DOHH2 (cell line): Measurements from ENCODE around the gene DKK3.

ENCODE experiments used
- H3F3A ChIP-seq: fragments of 200-600 bp; sonication (generic), shearing (Covaris generic); 2 replicates; pipeline ENCODE4 v1.6.0; 2016; ENCODE audit warnings: antibody characterized with exemption, mild to moderate bottlenecking; ENCODE audit not compliant: control insufficient read depth, insufficient read depth
- H3K27ac ChIP-seq: fragments of 200-600 bp; sonication (generic); 2 replicates; pipeline ENCODE4 v1.5.1; 2014; ENCODE audit warnings: low read depth, mild to moderate bottlenecking, low read length, moderate library complexity
- H3K27me3 ChIP-seq: fragments of 200-600 bp; sonication (generic); 2 replicates; pipeline ENCODE4 v1.6.1; 2014; ENCODE audit warnings: mild to moderate bottlenecking, low read length, mixed read lengths; ENCODE audit not compliant: control insufficient read depth
- H3K36me3 ChIP-seq: fragments of 200-600 bp; sonication (generic); 2 replicates; pipeline ENCODE4 v1.6.1; 2014; ENCODE audit warnings: mild to moderate bottlenecking, low read length, moderate library complexity, mixed read lengths; ENCODE audit not compliant: control insufficient read depth
- H3K4me1 ChIP-seq: fragments of 200-600 bp; sonication (generic); 2 replicates; pipeline ENCODE4 v1.6.1; 2014; ENCODE audit warnings: mild to moderate bottlenecking, low read length, mixed read lengths; ENCODE audit not compliant: control insufficient read depth
- H3K4me2 ChIP-seq: fragments of 200-600 bp; sonication (generic); 2 replicates; pipeline ENCODE4 v1.6.0; 2014; ENCODE audit warnings: mild to moderate bottlenecking, low read length, moderate library complexity
- H3K4me3 ChIP-seq: fragments of 200-600 bp; sonication (generic); 2 replicates; pipeline ENCODE4 v1.5.1; 2014; ENCODE audit warnings: mild to moderate bottlenecking, low read length, mixed read lengths
- H3K79me2 ChIP-seq: fragments of 200-600 bp; sonication (generic); 2 replicates; pipeline ENCODE4 v1.6.1; 2014; ENCODE audit warnings: mild to moderate bottlenecking, low read length, mixed read lengths; ENCODE audit not compliant: control insufficient read depth
- H3K9me2 ChIP-seq: fragments of 200-600 bp; sonication (generic); replicated peaks from 2 replicates; pipeline ENCODE4 v1.6.1; 2014; ENCODE audit warnings: mild to moderate bottlenecking, low read length, mixed read lengths; ENCODE audit not compliant: control insufficient read depth
- H3K9me3 ChIP-seq: fragments of 200-600 bp; sonication (generic); 2 replicates; pipeline ENCODE4 v1.6.1; 2014; ENCODE audit warnings: antibody characterized with exemption, low read length, mixed read lengths; ENCODE audit not compliant: control insufficient read depth, insufficient read depth
- H4K20me1 ChIP-seq: fragments of 200-600 bp; sonication (generic); 2 replicates; pipeline ENCODE4 v1.6.0; 2014; ENCODE audit warnings: low read depth, mild to moderate bottlenecking, antibody characterized with exemption, low read length, moderate library complexity; ENCODE audit not compliant: control insufficient read depth, insufficient read depth
- CTCF ChIP-seq: fragments of 200-600 bp; sonication (generic); IDR thresholded peaks from one replicate; pipeline ENCODE4 v1.5.1; 2014; ENCODE audit warnings: antibody characterized with exemption, mild to moderate bottlenecking, low read depth, low read length; ENCODE audit not compliant: poor library complexity, severe bottlenecking
- EZH2phosphoT487 ChIP-seq: fragments of 200-600 bp; sonication (generic); IDR thresholded peaks from 2 replicates; pipeline ENCODE4 v1.6.1; 2017; ENCODE audit warnings: borderline replicate concordance, mild to moderate bottlenecking, antibody characterized with exemption, low read length, moderate library complexity, mixed read lengths

DKK3 gene

GRCh38 chr11:12005476-12005875 lies 3.0 kb downstream of the DKK3 start:
- no peaks in the 10 kb centered on the region for H3K79me2 ChIP-seq
- peaks cover 7% of the 10 kb centered on the region; the same call in 1 of the 2 replicates for H3K27me3 ChIP-seq
- H4K20me1 ChIP-seq, result no peaks in the 10 kb centered on the region
- no peaks in the 10 kb centered on the region for H3K9me2 ChIP-seq
- H3K36me3 ChIP-seq, result no peaks in the 10 kb centered on the region
- H3K4me3 ChIP-seq, result no peak overlapping the region
- no peaks in the 10 kb centered on the region for H3K4me1 ChIP-seq
- H3F3A ChIP-seq, result no peaks in the 10 kb centered on the region
- no peak overlapping the region for H3K4me2 ChIP-seq
- no peak overlapping the region for H3K27ac ChIP-seq
- no peak for TF ChIP-seq CTCF
- no peak for TF ChIP-seq EZH2phosphoT487
- H3K9me3 ChIP-seq, result no peaks in the 10 kb centered on the region

- Histone ChIP-seq H3K4me2 (no peak overlapping the region), H3F3A (no peaks in the 10 kb centered on the region), H3K79me2 (no peaks in the 10 kb centered on the region), H3K9me3 (no peaks in the 10 kb centered on the region), H3K4me1 (no peaks in the 10 kb centered on the region), H3K9me2 (no peaks in the 10 kb centered on the region), H4K20me1 (no peaks in the 10 kb centered on the region), H3K27me3 (peaks cover 7% of the 10 kb centered on the region; the same call in 1 of the 2 replicates), H3K36me3 (no peaks in the 10 kb centered on the region), H3K4me3 (no peak overlapping the region), H3K27ac (no peak overlapping the region)
- TF ChIP-seq CTCF, result no peak
- no peak for TF ChIP-seq EZH2phosphoT487
These were observed 3.4 kb downstream of the DKK3 start for GRCh38 chr11:12005061-12005460.

GRCh38 chr11:12003815-12004214 lies 4.6 kb downstream of the DKK3 start:
- Histone ChIP-seq H3K4me3 (no peak overlapping the region), H3F3A (no peaks in the 10 kb centered on the region), H3K4me1 (no peaks in the 10 kb centered on the region), H3K36me3 (no peaks in the 10 kb centered on the region), H3K79me2 (no peaks in the 10 kb centered on the region), H4K20me1 (no peaks in the 10 kb centered on the region), H3K27me3 (peaks cover 7% of the 10 kb centered on the region; the same call in 1 of the 2 replicates), H3K9me3 (no peaks in the 10 kb centered on the region), H3K4me2 (no peak overlapping the region), H3K9me2 (no peaks in the 10 kb centered on the region), H3K27ac (no peak overlapping the region)
- TF ChIP-seq EZH2phosphoT487 (no peak), CTCF (no peak)
